HK-2 (cell line): ENCODE measurements around the gene TACR1.
"Not testable (repeated sequence)": the region's sequence is repeated elsewhere in the genome, so short reads cannot be mapped to it uniquely, and the experiment has no call there.

ENCODE experiments used
- DNase-seq: peaks from one replicate; pipeline ENCODE4 v3.0.0-alpha.2; 2018; ENCODE audit not compliant: unreplicated experiment

Gene TACR1

GRCh38 chr2:75146221-75146605 is 53.1 kb downstream of the TACR1 start:
- not testable (repeated sequence) for DNase-seq

- no peak for DNase-seq
Measured at GRCh38 chr2:75142081-75142480, 57.2 kb downstream of the TACR1 start.

GRCh38 chr2:75140288-75140687 is 59.0 kb downstream of the TACR1 start:
- no peak for DNase-seq

- DNase-seq, result no peak
Measured at GRCh38 chr2:75139171-75139570, 60.1 kb downstream of the TACR1 start.

- DNase-seq, result no peak
Measured at GRCh38 chr2:75138528-75138927, 60.8 kb downstream of the TACR1 start.

GRCh38 chr2:75135776-75136400 is 63.4 kb downstream of the TACR1 start:
- no peak for DNase-seq

- DNase-seq, result no peak
Measured at GRCh38 chr2:75134860-75135259, 64.5 kb downstream of the TACR1 start.

- DNase-seq, result no peak
Measured at GRCh38 chr2:75133621-75134570, 65.4 kb downstream of the TACR1 start.

- peak; percentile 6 for DNase-seq
Measured at GRCh38 chr2:75130171-75130570, 69.1 kb downstream of the TACR1 start.

GRCh38 chr2:75123876-75124275 is 75.4 kb downstream of the TACR1 start:
- no peak for DNase-seq

GRCh38 chr2:75113231-75113869 is 86.0 kb downstream of the TACR1 start:
- no peak for DNase-seq

GRCh38 chr2:75108937-75109482 is 90.3 kb downstream of the TACR1 start:
- DNase-seq, result no peak

- no peak for DNase-seq
Measured at GRCh38 chr2:75102011-75102410, 97.3 kb downstream of the TACR1 start.

- DNase-seq, result no peak
Measured at GRCh38 chr2:75100801-75101151, 98.5 kb downstream of the TACR1 start.

- peak; percentile 16 for DNase-seq
Measured at GRCh38 chr2:75100011-75100800, 99.1 kb downstream of the TACR1 start.

GRCh38 chr2:75099521-75099922 is 99.8 kb downstream of the TACR1 start:
- peak; percentile 5 for DNase-seq

- DNase-seq, result peak; percentile 11
Measured at GRCh38 chr2:75098856-75099255, 100.5 kb downstream of the TACR1 start.

GRCh38 chr2:75097831-75098230 is 101.5 kb downstream of the TACR1 start:
- DNase-seq, result no peak

- no peak for DNase-seq
Measured at GRCh38 chr2:75094405-75094804, 104.9 kb downstream of the TACR1 start.

GRCh38 chr2:75090770-75091515 is 108.4 kb downstream of the TACR1 start:
- no peak for DNase-seq

GRCh38 chr2:75089471-75089870 is 109.8 kb downstream of the TACR1 start:
- no peak for DNase-seq
